ENCODE results near the gene SBF2. TPM values are rescaled to one million over a fixed set of nuclear protein-coding genes. Genes with fewer than 3 reads are reported as not detected.

The SBF2 gene
- total RNA-seq, 2 experiments from 2014 or later = 14.2 to 15.2 TPM

GRCh38 chr11:9831122-9831521 lies 462.9 kb downstream of the SBF2 start:
- Mint-ChIP-seq H3K4me1 (ENCODE audit: low read depth) (no peaks in the 10 kb centered on the region), H3K4me3 (no peak overlapping the region), H3K36me3 (ENCODE audit: low read depth) (peaks cover 9% of the 10 kb centered on the region), H3K27me3 (no peaks in the 10 kb centered on the region), H3K27ac (no peak overlapping the region), H3K9me3 (no peaks in the 10 kb centered on the region)
- ChIA-PET POLR2A (interaction anchor here (0.6 kb wide), 1 partner anchor 22 kb away, joined by 4 read pairs; no protein-coding TSS in a partner anchor), CTCF (no interaction called here)
- no peaks in the 10 kb centered on the region for H3K4me1 ChIP-seq (ENCODE audit: insufficient read depth, low read length)
- intact Hi-C loops (cut with DNase I, micrococcal nuclease) = no loop called here
- peaks cover 4% of the 10 kb centered on the region for H3K36me3 ChIP-seq (ENCODE audit: insufficient read depth, low read length)
- no peak overlapping the region for H3K27ac ChIP-seq (ENCODE audit: low read depth in 1 of 2, low read length in 2 of 2)
- ATAC-seq (ENCODE audit: poor library complexity) (no peak), DNase-seq (no peak)
- no peak overlapping the region for H3K4me3 ChIP-seq (ENCODE audit: low read length)
- no peaks in the 10 kb centered on the region for H3K27me3 ChIP-seq (ENCODE audit: control insufficient read depth in 1 of 2, insufficient read depth in 2 of 2, low read length in 2 of 2)
- TF ChIP-seq CTCF (IDR thresholded peaks at IDR 0.05) = no peak
- H3K9me3 ChIP-seq (ENCODE audit: control insufficient read depth in 1 of 2, insufficient read depth in 1 of 2, low read length in 2 of 2) = no peaks in the 10 kb centered on the region

GRCh38 chr11:9827708-9828107 lies 466.3 kb downstream of the SBF2 start:
- no peak overlapping the region for H3K4me3 Mint-ChIP-seq

GRCh38 chr11:9826390-9826789 lies 467.6 kb downstream of the SBF2 start:
- Histone ChIP-seq H3K36me3 (ENCODE audit: insufficient read depth, low read length) (no peaks in the 10 kb centered on the region), H3K4me3 (ENCODE audit: low read length) (no peak overlapping the region), H3K4me1 (ENCODE audit: insufficient read depth, low read length) (no peaks in the 10 kb centered on the region), H3K9me3 (ENCODE audit: control insufficient read depth in 1 of 2, insufficient read depth in 1 of 2, low read length in 2 of 2) (no peaks in the 10 kb centered on the region), H3K27ac (ENCODE audit: low read depth in 1 of 2, low read length in 2 of 2) (no peak overlapping the region), H3K27me3 (ENCODE audit: control insufficient read depth in 1 of 2, insufficient read depth in 2 of 2, low read length in 2 of 2) (no peaks in the 10 kb centered on the region)
- Mint-ChIP-seq H3K4me3 (no peak overlapping the region), H3K36me3 (ENCODE audit: low read depth) (peaks cover 7% of the 10 kb centered on the region), H3K27me3 (no peaks in the 10 kb centered on the region), H3K4me1 (ENCODE audit: low read depth) (no peaks in the 10 kb centered on the region), H3K9me3 (no peaks in the 10 kb centered on the region), H3K27ac (no peak overlapping the region)
- no peak for TF ChIP-seq CTCF (IDR thresholded peaks at IDR 0.05)
- CTCF ChIA-PET = no interaction called here
- intact Hi-C loops (cut with DNase I, micrococcal nuclease) = no loop called here
- ATAC-seq (ENCODE audit: poor library complexity) (no peak), DNase-seq (no peak)
- POLR2A ChIA-PET = no interaction called here

More at GRCh38 chr11:9827708-9828107, 466.3 kb downstream of the SBF2 start:
- ATAC-seq (ENCODE audit: poor library complexity) (no peak), DNase-seq (no peak)
- Mint-ChIP-seq H3K36me3 (ENCODE audit: low read depth) (peaks cover 9% of the 10 kb centered on the region), H3K9me3 (no peaks in the 10 kb centered on the region), H3K4me1 (ENCODE audit: low read depth) (no peaks in the 10 kb centered on the region), H3K27ac (no peak overlapping the region), H3K27me3 (no peaks in the 10 kb centered on the region)
- ChIA-PET CTCF (no interaction called here), POLR2A (no interaction called here)
- intact Hi-C loops (cut with DNase I, micrococcal nuclease) = no loop called here
- Histone ChIP-seq H3K27ac (ENCODE audit: low read depth in 1 of 2, low read length in 2 of 2) (no peak overlapping the region), H3K36me3 (ENCODE audit: insufficient read depth, low read length) (peaks cover 4% of the 10 kb centered on the region), H3K9me3 (ENCODE audit: control insufficient read depth in 1 of 2, insufficient read depth in 1 of 2, low read length in 2 of 2) (no peaks in the 10 kb centered on the region), H3K27me3 (ENCODE audit: control insufficient read depth in 1 of 2, insufficient read depth in 2 of 2, low read length in 2 of 2) (no peaks in the 10 kb centered on the region), H3K4me3 (ENCODE audit: low read length) (no peak overlapping the region), H3K4me1 (ENCODE audit: insufficient read depth, low read length) (no peaks in the 10 kb centered on the region)
- no peak for TF ChIP-seq CTCF (IDR thresholded peaks at IDR 0.05)
